ENCODE data around the gene HOXD9.

The HOXD9 gene

DNA sequence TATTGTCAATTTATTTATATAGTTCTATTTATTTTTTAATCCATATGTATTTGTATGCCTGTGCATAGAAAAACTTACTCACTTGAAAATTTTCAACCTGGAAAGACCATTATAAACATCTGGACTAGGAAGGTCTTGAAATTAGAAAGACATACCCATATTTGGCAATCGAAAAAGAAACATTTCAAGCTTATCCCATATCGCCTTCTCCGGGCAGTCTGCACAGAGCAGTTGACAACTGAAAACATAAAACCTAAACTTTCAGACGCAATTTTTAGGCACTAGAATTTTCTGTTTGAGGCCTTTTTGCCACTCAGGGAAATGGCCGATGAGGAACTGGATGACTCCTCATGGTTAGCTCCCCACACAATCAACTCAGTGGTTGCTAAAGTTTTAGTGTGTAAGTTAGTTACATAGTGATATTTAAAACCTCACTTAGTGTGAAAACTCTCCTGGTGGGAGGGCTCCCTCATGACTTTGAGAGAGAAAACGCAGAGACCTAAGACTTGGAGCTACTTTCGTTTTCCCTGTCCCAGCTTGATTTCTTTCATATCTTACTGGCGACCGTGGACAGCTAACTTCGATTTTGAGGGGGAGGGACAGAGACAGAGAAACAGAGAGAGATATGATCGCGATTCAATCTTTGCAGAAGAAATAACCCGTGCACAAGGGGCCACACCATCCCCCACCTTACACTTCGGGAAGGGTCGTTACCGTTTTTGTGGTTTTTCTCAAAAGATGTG, 26.1 kb upstream of the HOXD9 start:
- DNase-seq (ENCODE audit: low read depth) = no peak
- peak overlapping the region; percentile 46 for H3K4me3 ChIP-seq (ENCODE audit: low read depth, low read length)
- TF ChIP-seq, protein P1, sequence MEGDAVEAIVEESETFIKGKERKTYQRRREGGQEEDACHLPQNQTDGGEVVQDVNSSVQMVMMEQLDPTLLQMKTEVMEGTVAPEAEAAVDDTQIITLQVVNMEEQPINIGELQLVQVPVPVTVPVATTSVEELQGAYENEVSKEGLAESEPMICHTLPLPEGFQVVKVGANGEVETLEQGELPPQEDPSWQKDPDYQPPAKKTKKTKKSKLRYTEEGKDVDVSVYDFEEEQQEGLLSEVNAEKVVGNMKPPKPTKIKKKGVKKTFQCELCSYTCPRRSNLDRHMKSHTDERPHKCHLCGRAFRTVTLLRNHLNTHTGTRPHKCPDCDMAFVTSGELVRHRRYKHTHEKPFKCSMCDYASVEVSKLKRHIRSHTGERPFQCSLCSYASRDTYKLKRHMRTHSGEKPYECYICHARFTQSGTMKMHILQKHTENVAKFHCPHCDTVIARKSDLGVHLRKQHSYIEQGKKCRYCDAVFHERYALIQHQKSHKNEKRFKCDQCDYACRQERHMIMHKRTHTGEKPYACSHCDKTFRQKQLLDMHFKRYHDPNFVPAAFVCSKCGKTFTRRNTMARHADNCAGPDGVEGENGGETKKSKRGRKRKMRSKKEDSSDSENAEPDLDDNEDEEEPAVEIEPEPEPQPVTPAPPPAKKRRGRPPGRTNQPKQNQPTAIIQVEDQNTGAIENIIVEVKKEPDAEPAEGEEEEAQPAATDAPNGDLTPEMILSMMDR (IDR thresholded peaks at IDR 0.05; ENCODE audit: insufficient read depth, low read depth, low read length, missing control alignments) = no peak

DNA sequence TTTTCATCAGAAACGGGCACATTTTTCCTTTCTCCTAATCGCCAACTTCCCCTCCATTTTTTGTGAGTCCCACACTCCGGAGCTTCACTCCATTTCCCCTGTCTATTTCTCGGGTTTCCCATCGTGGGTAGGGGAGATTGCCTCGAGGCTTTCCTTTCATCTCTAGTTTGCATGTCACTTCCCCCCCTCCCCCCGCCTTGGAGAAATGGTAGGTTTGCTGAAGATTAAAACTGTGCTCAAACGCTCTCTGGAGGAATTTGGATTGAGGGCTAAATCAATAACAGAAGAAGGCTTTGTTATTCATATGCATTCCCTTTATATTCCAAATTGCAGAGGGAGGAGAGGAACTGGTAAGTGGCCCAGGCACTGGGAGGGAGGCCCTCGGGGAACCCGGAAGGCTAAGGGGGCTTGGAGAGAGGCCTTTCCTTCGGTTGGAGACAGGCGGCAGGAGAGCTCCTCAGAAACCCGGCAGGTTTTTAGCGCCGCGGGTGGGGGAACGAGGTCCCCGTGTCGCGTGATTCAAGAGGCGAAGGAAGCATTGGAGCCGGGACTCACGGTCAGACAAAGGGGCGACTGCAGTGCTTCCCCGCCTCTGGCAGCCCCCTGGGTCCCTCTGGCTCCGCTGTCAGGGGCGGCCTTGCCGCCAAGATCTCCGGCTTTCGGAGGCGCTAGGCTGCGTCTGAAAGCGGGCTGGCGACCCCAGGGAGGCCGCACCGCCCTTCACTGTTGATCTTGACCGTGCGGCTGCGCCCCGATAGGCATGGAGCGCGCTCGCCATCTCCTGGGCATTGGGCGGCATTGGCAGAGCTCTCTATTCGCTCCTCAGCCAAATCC, 25.3 kb upstream of the HOXD9 start:
- peak overlapping the region; percentile 46 for H3K4me3 ChIP-seq (ENCODE audit: low read depth, low read length)
- peak; percentile 79 for DNase-seq (ENCODE audit: low read depth)
- TF ChIP-seq, protein P1 (IDR thresholded peaks at IDR 0.05; ENCODE audit: insufficient read depth, low read depth, low read length, missing control alignments) = peak; percentile 93

DNA sequence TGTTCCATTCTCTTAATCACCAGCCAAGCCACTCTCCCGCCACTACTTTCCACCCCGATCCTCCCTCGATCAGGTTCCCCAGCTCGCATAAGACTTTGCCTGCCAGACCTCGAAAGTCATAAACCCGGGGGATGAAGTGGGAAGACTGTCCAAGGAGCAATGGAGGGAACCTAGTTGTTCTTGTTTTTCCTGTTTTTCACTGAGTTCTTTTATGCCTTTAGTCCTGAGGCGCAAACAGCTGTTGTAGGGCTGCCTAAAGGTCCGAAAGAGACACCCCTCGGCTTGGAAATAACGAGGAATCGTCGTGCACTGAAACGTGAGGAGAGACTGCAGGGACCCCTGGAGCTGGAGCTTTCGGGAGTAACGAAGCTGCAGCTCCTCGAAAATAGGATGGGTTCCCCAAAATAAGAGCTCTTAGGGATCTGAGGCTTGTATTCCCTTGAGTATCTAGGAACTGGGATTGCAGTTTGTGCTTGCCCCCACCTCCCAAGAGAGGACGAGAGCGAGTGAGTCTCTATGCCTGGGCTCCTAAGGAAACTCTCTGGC, 24.6 kb upstream of the HOXD9 start:
- TF ChIP-seq, protein P1 (IDR thresholded peaks at IDR 0.05; ENCODE audit: insufficient read depth, low read depth, low read length, missing control alignments) = no peak
- no peak for DNase-seq (ENCODE audit: low read depth)
- H3K4me3 ChIP-seq (ENCODE audit: low read depth, low read length) = no peak overlapping the region

DNA sequence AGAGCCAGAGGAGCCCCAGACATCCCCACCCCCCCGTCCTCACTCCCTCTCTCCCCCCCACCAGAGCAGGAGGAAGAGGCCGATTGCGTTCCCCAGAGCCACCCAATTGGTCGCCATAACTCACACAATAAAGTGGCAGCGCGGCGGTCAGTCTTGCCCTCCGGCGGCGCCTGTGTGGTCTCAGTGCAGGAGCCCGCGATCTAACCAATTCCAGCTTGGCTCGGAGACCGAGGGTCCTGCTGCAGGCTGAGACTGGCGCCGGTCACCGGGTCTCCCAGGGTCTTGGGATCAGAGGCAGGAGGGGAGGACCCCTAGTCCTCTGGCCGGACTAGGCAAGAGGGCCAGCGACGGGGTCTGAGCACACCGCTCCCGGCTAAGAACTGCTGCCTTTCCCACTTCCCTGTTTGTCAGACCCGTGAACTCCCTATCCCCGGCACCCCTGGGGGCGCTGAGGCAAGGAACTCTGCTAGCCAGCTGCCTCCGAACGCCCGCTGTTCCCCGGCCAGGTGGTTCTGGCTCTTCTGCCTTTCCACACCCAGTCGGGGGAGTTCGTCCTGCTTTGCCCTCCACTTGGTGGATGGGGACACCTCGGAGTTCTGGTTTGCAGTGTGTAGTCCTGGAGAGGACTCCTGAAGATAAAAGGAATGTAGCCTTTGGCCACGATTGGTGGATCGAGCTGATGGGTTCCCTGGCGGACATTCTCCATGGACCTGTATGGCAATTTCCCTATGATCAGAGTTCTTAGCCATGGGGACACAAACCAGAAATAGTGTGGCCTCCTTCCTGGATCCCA, 24.0 kb upstream of the HOXD9 start:
- H3K4me3 ChIP-seq (ENCODE audit: low read depth, low read length) = no peak overlapping the region
- TF ChIP-seq, protein P1 (IDR thresholded peaks at IDR 0.05; ENCODE audit: insufficient read depth, low read depth, low read length, missing control alignments) = no peak
- DNase-seq (ENCODE audit: low read depth) = no peak

DNA sequence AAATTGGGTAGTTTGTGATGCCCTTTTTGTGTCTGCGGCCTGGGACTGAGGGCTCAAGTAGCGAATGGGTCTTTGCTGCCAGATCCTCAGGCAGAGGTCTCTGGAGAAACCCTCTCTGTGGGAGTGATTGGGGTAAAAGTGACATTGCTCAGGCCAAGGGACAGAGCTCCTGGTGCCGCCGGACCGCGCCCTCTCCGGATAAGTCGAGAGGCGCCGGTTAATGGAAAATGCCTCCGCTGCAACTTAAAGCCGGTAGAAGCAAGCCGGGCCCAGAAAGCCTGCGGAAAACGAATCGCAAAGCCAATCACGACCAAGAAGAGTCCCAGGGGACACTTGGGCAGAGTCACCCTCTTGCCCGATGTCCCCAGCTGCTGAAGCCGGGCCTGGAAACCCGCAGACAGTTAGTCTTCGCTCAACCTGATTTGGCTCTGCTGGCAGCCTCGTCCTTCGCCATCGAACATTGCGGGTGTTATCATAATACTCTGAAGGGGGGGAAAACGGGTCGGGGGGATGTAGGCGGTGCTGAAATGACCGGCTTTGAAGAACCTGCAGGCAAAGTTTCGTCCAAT, 23.3 kb upstream of the HOXD9 start:
- no peak overlapping the region for H3K4me3 ChIP-seq (ENCODE audit: low read depth, low read length)
- TF ChIP-seq, protein P1 (IDR thresholded peaks at IDR 0.05; ENCODE audit: insufficient read depth, low read depth, low read length, missing control alignments) = no peak
- DNase-seq (ENCODE audit: low read depth) = no peak

Measured in GM12865 (cell line).